Suprapubic skin (tissue), 4 donors: ENCODE measurements around the gene SIN3B. TPM values are rescaled to one million over a fixed set of nuclear protein-coding genes. Genes with fewer than 3 reads are reported as not detected.

ENCODE experiments used
- DNase-seq, 2 donors: peaks; one replicate each; pipeline ENCODE4 v3.0.0-alpha.2; 2019; ENCODE audit warnings: low spot score in 2 of 2
- H3K27ac ChIP-seq: fragments of 200-600 bp; sonication (generic); one replicate; pipeline ENCODE4 v1.5.1; 2019
- H3K27me3 ChIP-seq: fragments of 200-600 bp; sonication (generic); one replicate; pipeline ENCODE4 v1.5.1; 2019
- H3K36me3 ChIP-seq: fragments of 200-600 bp; sonication (generic); one replicate; pipeline ENCODE4 v1.5.1; 2019
- H3K4me1 ChIP-seq: fragments of 200-600 bp; sonication (generic); one replicate; pipeline ENCODE4 v1.5.1; 2019
- H3K4me3 ChIP-seq: fragments of 200-600 bp; sonication (generic); one replicate; pipeline ENCODE4 v1.5.1; 2019; ENCODE audit warnings: mild to moderate bottlenecking
- H3K9me3 ChIP-seq: fragments of 200-600 bp; sonication (generic); one replicate; pipeline ENCODE4 v1.5.1; 2019
- CTCF ChIP-seq, 2 donors: fragments of 200-600 bp in 1 of 2; fragments of 450-650 bp in 1 of 2; sonication (generic) in 1 of 2; IDR thresholded peaks; one replicate each; pipeline ENCODE4 v1.5.1; 2016 to 2019; ENCODE audit warnings: antibody characterized with exemption in 2 of 2, mild to moderate bottlenecking in 1 of 2, moderate library complexity in 1 of 2
- EP300 ChIP-seq: sonication (generic); formaldehyde crosslinking; IDR thresholded peaks from one replicate; pipeline ENCODE4 v1.6.1; 2017; ENCODE audit warnings: antibody characterized with exemption
- POLR2A ChIP-seq, 2 donors: fragments of 450-650 bp; IDR thresholded peaks; one replicate each; pipeline ENCODE4 v1.6.1; 2017; ENCODE audit warnings: antibody characterized with exemption in 2 of 2, mild to moderate bottlenecking in 2 of 2, moderate library complexity in 2 of 2
- POLR2AphosphoS5 ChIP-seq, 3 donors: sonication (generic); formaldehyde crosslinking; IDR thresholded peaks; one replicate each; pipeline ENCODE4 v1.6.1; 2017; ENCODE audit warnings: antibody characterized with exemption in 3 of 3
- WGBS: methylation state at CpG from one replicate; pipeline ENCODE4 v1.1.5; 2018; 5-methylcytosine and 5-hydroxymethylcytosine counted together
- total RNA-seq, 4 donors: library from RNA; depleted of rRNA; stranded (reverse); fragments of >200 nt; gene quantifications; one replicate each; pipeline ENCODE4 v1.1.0, GENCODE V29; 2016

Gene SIN3B
- total RNA-seq, 4 donors from 2014 or later: 32.1 to 122 (median 39.4) TPM

- Histone ChIP-seq H3K4me1 (peaks cover 11% of the 10 kb centered on the region), H3K4me3 (no peak overlapping the region), H3K27ac (no peak overlapping the region), H3K27me3 (no peaks in the 10 kb centered on the region), H3K9me3 (no peaks in the 10 kb centered on the region), H3K36me3 (no peaks in the 10 kb centered on the region)
- WGBS: 43% methylated on average over 1 of the region's 1 CpG
- TF ChIP-seq POLR2A (IDR thresholded peaks at IDR 0.05) (no peak), EP300 (no peak), CTCF (IDR thresholded peaks at IDR 0.05) (no peak), POLR2AphosphoS5 (IDR thresholded peaks at IDR 0.05) (no peak)
- no peak for DNase-seq
Observed at GRCh38 chr19:16820056-16820455, 9.1 kb upstream of the SIN3B start.

GRCh38 chr19:16821081-16821480 is 8.1 kb upstream of the SIN3B start:
- H3K27me3 ChIP-seq: no peaks in the 10 kb centered on the region
- H3K9me3 ChIP-seq: no peaks in the 10 kb centered on the region
- 70% methylated on average over 7 of the region's 7 CpGs for WGBS
- H3K36me3 ChIP-seq: no peaks in the 10 kb centered on the region
- no peak overlapping the region for H3K4me3 ChIP-seq
- no peak overlapping the region for H3K27ac ChIP-seq
- no peak for DNase-seq
- TF ChIP-seq CTCF (IDR thresholded peaks at IDR 0.05): no peak
- TF ChIP-seq POLR2A (IDR thresholded peaks at IDR 0.05): no peak
- no peak for TF ChIP-seq EP300
- TF ChIP-seq POLR2AphosphoS5 (IDR thresholded peaks at IDR 0.05): no peak
- peaks cover 21% of the 10 kb centered on the region for H3K4me1 ChIP-seq

GRCh38 chr19:16822648-16823047 is 6.5 kb upstream of the SIN3B start:
- Histone ChIP-seq H3K27me3 (no peaks in the 10 kb centered on the region), H3K27ac (no peak overlapping the region), H3K9me3 (no peaks in the 10 kb centered on the region), H3K4me1 (peaks cover 21% of the 10 kb centered on the region), H3K36me3 (no peaks in the 10 kb centered on the region), H3K4me3 (no peak overlapping the region)
- 95% methylated on average over 8 of the region's 8 CpGs for WGBS
- no peak for DNase-seq
- TF ChIP-seq CTCF (IDR thresholded peaks at IDR 0.05) (no peak), EP300 (no peak), POLR2AphosphoS5 (IDR thresholded peaks at IDR 0.05) (no peak), POLR2A (IDR thresholded peaks at IDR 0.05) (no peak)

GRCh38 chr19:16824658-16825311 is 4.4 kb upstream of the SIN3B start:
- 22% methylated on average over 11 of the region's 11 CpGs for WGBS
- DNase-seq: no peak
- TF ChIP-seq CTCF (IDR thresholded peaks at IDR 0.05) (no peak), EP300 (no peak), POLR2AphosphoS5 (IDR thresholded peaks at IDR 0.05) (no peak)
- Histone ChIP-seq H3K36me3 (no peaks in the 10 kb centered on the region), H3K4me1 (peaks cover 28% of the 10 kb centered on the region), H3K9me3 (no peaks in the 10 kb centered on the region), H3K27me3 (no peaks in the 10 kb centered on the region), H3K27ac (peak overlapping the region; percentile 83), H3K4me3 (peak overlapping the region; percentile 43)

- peak; percentile 80 to 82 for DNase-seq
- Histone ChIP-seq H3K4me3 (peak overlapping the region; percentile 43), H3K9me3 (no peaks in the 10 kb centered on the region), H3K27me3 (no peaks in the 10 kb centered on the region), H3K4me1 (peaks cover 35% of the 10 kb centered on the region), H3K27ac (peak overlapping the region; percentile 83), H3K36me3 (no peaks in the 10 kb centered on the region)
- 10% methylated on average over 13 of the region's 13 CpGs for WGBS
- TF ChIP-seq POLR2AphosphoS5 (IDR thresholded peaks at IDR 0.05) (no peak), EP300 (no peak), POLR2A (IDR thresholded peaks at IDR 0.05) (no peak), CTCF (IDR thresholded peaks at IDR 0.05) (no peak)
Observed at GRCh38 chr19:16825312-16826052, 3.7 kb upstream of the SIN3B start.
